Lower leg skin (tissue), 4 donors: ENCODE data around the gene PCA3. TPM values are rescaled to one million over a fixed set of nuclear protein-coding genes. Genes with fewer than 3 reads are reported as not detected.

Source experiments
- DNase-seq, 2 donors: peaks; one replicate each; pipeline ENCODE4 v3.0.0-alpha.2; 2019; ENCODE audit warnings: low spot score in 2 of 2
- H3K4me3 ChIP-seq: fragments of 200-600 bp; sonication (generic); 2 replicates; pipeline ENCODE4 v1.5.1; 2017; ENCODE audit warnings: mild to moderate bottlenecking, low read depth; ENCODE audit not compliant: poor library complexity, severe bottlenecking
- CTCF ChIP-seq, 3 donors: fragments of 450-650 bp; IDR thresholded peaks; one replicate each; pipeline ENCODE4 v1.5.1; 2016; ENCODE audit warnings: antibody characterized with exemption in 3 of 3, mild to moderate bottlenecking in 3 of 3, moderate library complexity in 2 of 3
- POLR2A ChIP-seq, 2 donors: fragments of 450-650 bp; IDR thresholded peaks; one replicate each; pipeline ENCODE4 v1.6.1; 2016 to 2017; ENCODE audit warnings: antibody characterized with exemption in 2 of 2, mild to moderate bottlenecking in 1 of 2, moderate library complexity in 1 of 2
- WGBS, 2 donors: methylation state at CpG; one replicate each; pipeline ENCODE4 v1.1.5; 2018; 5-methylcytosine and 5-hydroxymethylcytosine counted together
- intact Hi-C: fragments of 100-400 bp; cut with DNase I; formaldehyde crosslinking; loops from one replicate; pipeline ENCODE4 v1.15.0; 2023; ENCODE audit warnings: low total_unique reads
- total RNA-seq, 4 donors: library from RNA; depleted of rRNA; stranded (reverse); fragments of >200 nt; gene quantifications; one replicate each; pipeline ENCODE4 v1.1.0, GENCODE V29; 2016

Gene PCA3
- total RNA-seq, 4 donors from 2014 or later: not detected

- no peak overlapping the region for H3K4me3 ChIP-seq
- 90 to 91% methylated on average over 6 of the region's 6 CpGs for WGBS, 2 donors
- DNase-seq: no peak
- TF ChIP-seq POLR2A (IDR thresholded peaks at IDR 0.05) (no peak), CTCF (IDR thresholded peaks at IDR 0.05) (no peak)
- intact Hi-C loops: no loop called here
Observed at GRCh38 chr9:76820431-76820830, 56.2 kb downstream of the PCA3 start.

DNA sequence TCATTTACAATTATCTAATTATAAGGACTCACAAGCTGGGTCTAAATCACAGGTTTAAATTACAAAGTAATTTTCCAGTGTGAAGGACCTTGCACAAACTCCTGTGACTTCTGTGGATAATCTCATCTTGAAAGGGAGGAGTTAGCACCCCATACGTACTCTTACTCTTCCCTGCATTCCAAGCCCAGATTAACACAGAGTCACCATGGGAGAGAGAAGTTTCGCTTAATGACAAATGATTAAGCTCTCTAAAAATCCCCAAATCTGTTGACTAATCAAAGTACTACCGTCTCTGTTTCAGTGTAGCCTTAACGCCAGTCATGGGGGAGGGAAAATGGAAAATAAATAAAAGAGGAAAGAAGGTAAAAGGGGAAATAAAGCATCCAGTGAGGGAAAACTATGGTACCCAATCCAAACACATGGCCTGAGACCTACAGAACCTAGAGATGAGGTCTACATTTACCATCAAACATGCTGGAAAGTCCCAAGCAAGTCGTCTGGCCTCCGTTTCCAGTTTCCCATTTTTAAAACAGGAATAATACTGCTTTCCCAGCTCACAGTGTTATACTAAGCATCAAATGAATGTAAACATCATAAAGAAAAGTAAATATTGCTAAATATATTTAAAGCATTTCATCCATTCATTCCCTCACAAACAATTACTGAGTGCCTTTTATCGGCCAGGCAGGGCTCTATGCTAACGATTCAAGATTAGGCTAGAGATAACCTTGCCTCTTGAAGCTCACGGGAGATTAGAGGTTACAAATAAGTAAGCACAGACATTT, 63.2 kb downstream of the PCA3 start:
- no peak overlapping the region for H3K4me3 ChIP-seq
- no peak for DNase-seq
- 87 to 88% methylated on average over 9 of the region's 9 CpGs for WGBS, 2 donors
- intact Hi-C loops: no loop called here
- no peak for TF ChIP-seq CTCF (IDR thresholded peaks at IDR 0.05)
- no peak for TF ChIP-seq POLR2A (IDR thresholded peaks at IDR 0.05)

- WGBS, 2 donors: 67 to 76% methylated on average over 3 of the region's 3 CpGs
- H3K4me3 ChIP-seq: no peak overlapping the region
- intact Hi-C loops: no loop called here
Observed at GRCh38 chr9:76828447-76828846, 64.2 kb downstream of the PCA3 start.

DNA sequence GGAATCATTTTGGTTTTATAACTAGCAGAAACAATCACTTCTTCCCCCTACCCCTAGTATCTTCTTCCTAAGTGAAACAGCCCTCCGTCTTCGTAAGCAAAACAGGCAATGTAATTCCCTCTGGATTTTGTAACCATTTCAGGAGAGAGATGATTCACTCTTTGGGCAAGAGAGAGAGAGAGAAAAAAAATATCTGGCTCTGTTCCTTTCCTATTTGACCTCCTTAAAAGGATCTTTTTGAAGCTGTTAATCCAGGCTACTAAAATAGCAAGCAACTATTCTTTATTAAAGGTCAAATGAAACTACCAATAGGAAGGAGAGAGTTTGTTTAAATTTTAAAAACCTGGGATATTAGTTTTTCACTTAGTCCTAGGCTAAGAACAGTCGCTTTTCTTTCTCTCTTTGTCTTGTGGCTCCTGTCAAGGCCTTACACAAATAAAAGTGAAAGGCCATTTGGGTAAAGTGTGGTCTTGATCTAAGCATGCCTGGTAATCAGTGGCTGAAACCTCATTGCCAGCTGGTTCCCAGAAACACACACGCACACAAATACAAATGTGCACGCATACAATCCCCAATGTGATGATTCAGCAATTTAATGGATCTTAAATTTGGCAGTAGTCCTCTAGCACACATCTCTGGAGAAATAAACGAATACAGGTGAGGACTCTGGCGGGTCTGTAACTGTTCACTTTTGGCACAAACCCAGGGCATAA, 71.5 kb downstream of the PCA3 start:
- no peak for DNase-seq
- no peak overlapping the region for H3K4me3 ChIP-seq
- TF ChIP-seq CTCF (IDR thresholded peaks at IDR 0.05) (no peak), POLR2A (IDR thresholded peaks at IDR 0.05) (no peak)
- WGBS, 2 donors: 17 to 26% methylated on average over 7 of the region's 7 CpGs
- intact Hi-C loops: no loop called here

More at GRCh38 chr9:76828447-76828846, 64.2 kb downstream of the PCA3 start:
- TF ChIP-seq POLR2A (IDR thresholded peaks at IDR 0.05): no peak
- TF ChIP-seq CTCF (IDR thresholded peaks at IDR 0.05): no peak
- no peak for DNase-seq

Other genes with a start within 250 kb of the PCA3 start
- gene PRUNE2, start 141.7 kb downstream of the PCA3 start, total RNA-seq: 10 to 100 TPM in 1 of 4 donors, 1 to 10 TPM in 3; 4.1 to 13.1 (median 5.4) TPM